Measurements from ENCODE around the gene PRG2. TPM values are rescaled to one million over a fixed set of nuclear protein-coding genes. Genes with fewer than 3 reads are reported as not detected.

The PRG2 gene
- total RNA-seq, 4 donors from 2014 or later: 0.22 to 0.94 (median 0.71) TPM; not detected in 1

DNA sequence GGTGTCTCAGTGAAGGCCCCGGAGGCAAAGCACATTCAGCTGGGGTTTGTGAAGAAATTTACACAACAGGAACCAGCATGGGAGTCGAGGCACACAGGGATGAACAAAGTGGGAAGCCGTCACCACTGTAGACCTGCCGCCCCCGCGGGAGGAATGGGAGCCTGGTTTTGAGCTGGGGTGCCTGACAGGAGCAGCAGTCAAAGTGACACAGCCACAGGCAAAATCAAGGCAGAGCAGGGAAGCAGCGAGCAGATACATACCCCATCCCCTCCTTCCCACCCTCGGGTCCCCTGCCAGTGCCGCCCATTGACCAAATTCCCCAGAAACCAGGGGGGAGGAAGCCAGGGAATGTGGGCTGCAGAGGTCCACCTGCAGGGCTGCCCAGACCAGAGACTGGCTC, 31.5 kb downstream of the PRG2 start:
- no peak overlapping the region for H3K4me3 ChIP-seq (replicated peaks in 1 of 3)
- H3K9me3 ChIP-seq: no peaks in the 10 kb centered on the region
- TF ChIP-seq POLR2A (IDR thresholded peaks at IDR 0.05) (no peak), CTCF (IDR thresholded peaks at IDR 0.05) (no peak)
- intact Hi-C loops (cut with DNase I): no loop called here
- WGBS, 2 donors: 73 to 78% methylated on average over 7 to 9 of the region's 9 CpGs
- no peak for DNase-seq
- H3K4me1 ChIP-seq: no peaks in the 10 kb centered on the region
- H3K27me3 ChIP-seq: no peaks in the 10 kb centered on the region
- H3K27ac ChIP-seq: no peak overlapping the region
- no peaks in the 10 kb centered on the region for H3K36me3 ChIP-seq

DNA sequence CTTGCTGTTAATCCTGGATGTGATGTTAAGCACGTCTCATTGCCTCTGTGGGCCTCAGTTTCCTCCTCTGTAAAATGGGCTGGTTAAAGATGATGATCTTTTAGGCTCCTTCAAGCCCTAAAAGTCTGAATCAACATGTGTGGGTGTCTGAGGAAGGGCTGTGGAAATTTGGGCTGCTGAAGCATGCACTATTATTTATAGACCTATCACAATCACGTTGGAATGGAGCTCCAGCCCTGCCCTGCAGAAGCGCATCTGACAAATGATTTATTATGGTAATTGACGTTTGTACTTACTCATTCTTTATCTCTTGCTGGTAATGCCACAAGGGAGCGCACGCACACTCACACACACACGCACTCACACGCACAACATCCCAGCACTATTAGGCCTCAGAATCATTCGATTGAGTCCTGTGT, 31.9 kb downstream of the PRG2 start:
- no peaks in the 10 kb centered on the region for H3K27me3 ChIP-seq
- no peak for TF ChIP-seq POLR2A (IDR thresholded peaks at IDR 0.05)
- TF ChIP-seq CTCF (IDR thresholded peaks at IDR 0.05): no peak
- DNase-seq: no peak
- WGBS, 2 donors: 85 to 87% methylated on average over 9 of the region's 9 CpGs
- H3K4me3 ChIP-seq (replicated peaks in 1 of 3): no peak overlapping the region
- intact Hi-C loops (cut with DNase I): no loop called here
- H3K4me1 ChIP-seq: no peaks in the 10 kb centered on the region
- H3K9me3 ChIP-seq: no peaks in the 10 kb centered on the region
- no peaks in the 10 kb centered on the region for H3K36me3 ChIP-seq
- H3K27ac ChIP-seq: no peak overlapping the region

DNA sequence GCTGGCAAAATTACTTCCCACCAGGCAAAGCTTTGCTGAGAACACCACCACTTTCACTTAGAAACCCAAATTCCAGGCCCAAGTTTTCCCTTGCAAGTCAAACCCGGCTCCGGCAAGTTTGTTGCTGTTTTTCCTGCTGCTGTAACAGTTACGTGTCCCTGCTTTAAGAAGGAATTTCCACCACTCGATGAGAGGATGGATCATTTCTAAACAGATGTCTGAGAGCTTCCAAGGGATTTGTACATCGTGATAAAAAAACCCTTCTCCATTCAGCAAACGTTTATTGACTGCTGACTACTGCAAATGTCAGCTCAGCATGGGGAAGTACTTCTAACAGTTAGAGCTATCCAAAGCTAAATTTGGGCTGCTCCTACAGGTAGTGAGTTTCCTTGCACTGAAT, 32.6 kb downstream of the PRG2 start:
- intact Hi-C loops (cut with DNase I): no loop called here
- Histone ChIP-seq H3K4me1 (no peaks in the 10 kb centered on the region), H3K27me3 (no peaks in the 10 kb centered on the region), H3K27ac (no peak overlapping the region), H3K36me3 (no peaks in the 10 kb centered on the region), H3K4me3 (replicated peaks in 1 of 3) (no peak overlapping the region), H3K9me3 (no peaks in the 10 kb centered on the region)
- TF ChIP-seq POLR2A (IDR thresholded peaks at IDR 0.05): no peak
- no peak for TF ChIP-seq CTCF (IDR thresholded peaks at IDR 0.05)
- WGBS, 2 donors: 49 to 52% methylated on average over 6 of the region's 6 CpGs
- DNase-seq: no peak

- intact Hi-C loops (cut with DNase I): no loop called here
- H3K4me3 ChIP-seq (replicated peaks in 1 of 3): no peak overlapping the region
- H3K27ac ChIP-seq: no peak overlapping the region
- no peaks in the 10 kb centered on the region for H3K27me3 ChIP-seq
- 90 to 96% methylated on average over 3 of the region's 3 CpGs for WGBS, 2 donors
- H3K36me3 ChIP-seq: no peaks in the 10 kb centered on the region
- no peak for TF ChIP-seq CTCF (IDR thresholded peaks at IDR 0.05)
- no peak for TF ChIP-seq POLR2A (IDR thresholded peaks at IDR 0.05)
- no peak for DNase-seq
- no peaks in the 10 kb centered on the region for H3K4me1 ChIP-seq
- no peaks in the 10 kb centered on the region for H3K9me3 ChIP-seq
These were observed 33.1 kb downstream of the PRG2 start for GRCh38 chr11:57357310-57357709.

GRCh38 chr11:57356268-57356667, 34.2 kb downstream of the PRG2 start:
- Histone ChIP-seq H3K4me3 (replicated peaks in 1 of 3) (no peak overlapping the region), H3K27ac (no peak overlapping the region), H3K27me3 (no peaks in the 10 kb centered on the region), H3K36me3 (no peaks in the 10 kb centered on the region), H3K4me1 (no peaks in the 10 kb centered on the region), H3K9me3 (no peaks in the 10 kb centered on the region)
- no peak for DNase-seq
- intact Hi-C loops (cut with DNase I): no loop called here
- TF ChIP-seq POLR2A (IDR thresholded peaks at IDR 0.05) (no peak), CTCF (IDR thresholded peaks at IDR 0.05) (no peak)
- WGBS, 2 donors: 79 to 85% methylated on average over 9 of the region's 9 CpGs
